Stimulated activated CD4-positive, alpha-beta T cell treated with anti-CD3 and anti-CD28 coated beads, Interleukin-1b, Interleukin-23, amount 100 ng/mL, for 24 hours (primary cell): Measurements from ENCODE around the gene TNNI2.

Experiments
- DNase-seq, 4 experiments: peaks; one replicate each; pipeline ENCODE4 v3.0.0-alpha.2; 2020; ENCODE audit warnings: low read depth in 4 of 4, low spot score in 1 of 4

TNNI2 gene

DNA sequence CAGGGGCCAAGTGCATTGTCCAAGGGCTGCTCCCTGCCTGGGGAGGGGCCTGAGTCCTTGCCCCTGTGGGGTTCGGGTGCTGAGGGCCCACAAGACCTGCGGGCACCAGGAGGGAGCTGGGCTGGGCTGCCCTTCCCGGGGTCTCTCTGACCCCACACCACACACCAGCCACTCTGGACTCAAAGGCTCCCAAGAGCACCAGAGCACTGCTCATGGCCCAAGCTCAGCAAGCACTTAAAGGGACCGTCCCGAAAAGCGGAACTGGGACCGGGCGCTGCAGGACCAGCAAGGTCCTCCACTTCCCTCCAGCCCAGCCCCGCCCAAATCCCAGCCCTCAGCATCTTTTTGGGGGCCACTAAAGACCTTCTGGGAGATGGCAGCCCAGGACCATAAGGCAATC lies 19.4 kb downstream of the TNNI2 start:
- DNase-seq, result no peak

DNA sequence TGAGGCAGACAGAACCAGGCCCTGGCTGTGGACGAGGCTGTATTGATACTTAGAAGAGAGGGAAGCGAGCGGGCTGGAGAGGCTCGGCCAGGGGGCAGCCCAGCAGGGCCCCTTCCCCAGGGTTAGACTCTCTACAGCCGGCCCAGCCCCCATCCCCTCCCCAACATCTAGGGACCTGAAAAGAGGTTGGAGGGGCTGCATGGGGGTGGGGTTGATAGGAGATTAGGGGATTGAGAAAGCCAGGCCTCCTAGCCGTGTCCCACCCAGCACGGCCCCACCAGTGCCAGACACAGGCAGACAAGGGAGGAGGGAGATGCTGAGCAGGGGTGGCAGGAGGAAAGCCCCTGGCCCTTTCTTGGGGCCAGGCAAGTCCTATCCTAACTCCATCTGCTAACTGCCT lies 19.8 kb downstream of the TNNI2 start:
- no peak for DNase-seq

DNA sequence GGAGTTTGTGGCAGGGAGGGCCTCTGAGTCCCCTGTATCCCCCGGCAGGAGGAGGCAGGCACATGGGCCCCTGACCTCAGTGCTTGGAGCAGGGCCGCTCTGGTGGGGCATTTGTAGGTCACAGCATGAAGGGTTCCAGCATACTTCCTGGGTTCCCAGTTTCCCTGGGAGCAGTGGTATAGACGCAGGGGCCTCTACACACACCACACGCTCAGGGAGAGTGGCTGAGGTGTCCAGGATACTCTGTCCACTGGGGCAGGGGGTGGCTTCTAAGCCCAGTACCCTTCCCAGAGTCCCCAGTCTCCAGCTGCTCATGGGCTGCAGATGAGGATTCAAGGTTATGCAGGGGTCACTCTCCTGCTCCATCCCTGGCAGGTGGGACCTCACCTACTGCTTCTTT lies 20.2 kb downstream of the TNNI2 start:
- DNase-seq, result no peak

DNA sequence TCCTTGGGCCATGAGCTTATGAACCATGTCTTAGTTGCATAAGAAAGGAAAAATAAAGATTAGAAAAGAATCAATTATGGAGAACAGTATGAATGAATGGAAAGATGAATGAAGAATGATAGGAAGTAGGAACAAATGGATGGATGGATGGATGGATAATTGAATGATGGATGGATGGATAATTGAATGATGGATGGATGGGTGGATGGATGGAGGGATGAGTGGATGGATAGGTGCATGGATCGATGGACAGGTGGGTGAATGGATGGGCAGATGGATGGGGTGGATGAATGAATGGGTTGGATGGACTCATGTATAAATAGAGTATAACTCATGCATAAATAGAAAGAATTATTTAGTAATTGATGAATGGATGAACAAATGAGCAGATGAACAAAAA lies 21.3 kb downstream of the TNNI2 start:
- DNase-seq, result no peak

DNA sequence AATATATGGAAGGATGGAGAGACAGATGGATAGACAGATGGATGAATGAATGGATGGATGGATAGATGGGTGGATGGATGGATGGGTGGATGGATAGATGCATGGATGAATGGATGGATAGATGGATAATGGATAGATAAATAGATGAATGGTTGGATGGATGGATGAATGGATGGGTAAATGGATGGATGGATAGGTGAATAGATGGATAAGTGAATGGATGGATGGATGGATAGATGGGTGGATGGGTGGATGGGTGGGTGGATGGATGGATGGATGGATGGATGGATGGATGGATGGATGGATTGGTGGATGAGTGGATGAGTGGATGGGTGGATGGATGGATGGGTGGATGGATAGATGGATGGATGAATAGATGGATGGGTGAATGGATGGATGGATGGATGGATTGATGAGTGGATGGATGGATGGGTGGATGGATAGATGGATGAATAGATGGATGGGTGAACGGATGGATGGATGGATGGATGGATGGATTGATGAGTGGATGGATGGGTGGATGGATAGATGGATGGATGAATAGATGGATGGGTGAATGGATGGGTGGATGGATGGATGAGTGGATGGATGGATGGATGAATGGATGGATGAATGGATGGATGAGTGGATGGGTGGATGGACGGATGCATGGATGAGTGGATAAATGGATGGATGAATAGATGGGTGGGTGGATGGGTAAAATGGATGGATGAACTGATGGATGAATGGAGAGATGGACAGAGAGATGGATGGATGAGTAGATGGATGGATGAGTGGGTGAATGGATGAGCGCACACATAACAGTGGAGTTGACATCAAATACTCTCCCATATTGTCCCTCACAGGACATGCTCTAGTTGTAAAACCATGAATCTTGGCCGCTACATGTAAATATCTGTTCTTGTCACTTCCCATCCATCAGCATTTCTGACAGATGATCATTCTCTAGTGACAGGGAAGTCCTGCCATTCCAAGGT lies 22.9 kb downstream of the TNNI2 start:
- DNase-seq, result no peak

DNA sequence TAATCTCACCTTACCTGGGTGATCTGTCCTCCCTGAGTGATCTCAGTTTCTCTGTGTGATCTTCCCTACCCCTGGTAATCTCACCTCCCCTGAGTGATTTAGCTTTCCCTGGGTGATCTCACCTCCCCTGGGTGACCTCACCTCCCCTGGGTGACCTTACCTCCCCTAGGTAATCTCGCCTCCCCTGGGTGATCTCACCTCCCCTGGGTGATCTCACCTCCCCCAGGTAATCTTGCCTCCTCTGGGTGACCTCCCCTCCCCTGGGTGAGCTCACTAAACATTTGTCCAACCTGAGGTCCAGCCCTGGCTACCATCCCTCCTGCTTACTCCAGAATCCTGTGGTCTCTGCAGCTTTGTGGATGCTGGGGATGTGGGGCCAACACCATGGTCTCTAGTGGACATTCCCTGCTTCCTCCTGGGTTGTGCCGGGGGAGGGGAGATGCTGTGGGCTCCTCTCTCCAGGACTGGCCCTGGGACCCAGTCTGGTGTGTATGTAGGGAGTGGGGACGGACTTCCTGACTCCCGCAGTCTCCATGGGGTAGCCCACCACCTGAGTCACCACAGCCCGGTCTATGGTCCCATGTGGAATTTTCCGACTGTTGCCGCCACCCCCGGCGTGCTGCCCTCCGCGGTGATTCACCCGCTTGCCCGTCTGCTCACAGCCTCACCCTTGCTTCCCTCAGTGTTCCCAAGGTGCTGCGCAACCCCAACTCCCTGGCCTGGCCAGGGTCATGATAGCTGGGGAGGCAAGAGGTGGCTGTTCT lies 24.0 kb downstream of the TNNI2 start:
- no peak for DNase-seq

DNA sequence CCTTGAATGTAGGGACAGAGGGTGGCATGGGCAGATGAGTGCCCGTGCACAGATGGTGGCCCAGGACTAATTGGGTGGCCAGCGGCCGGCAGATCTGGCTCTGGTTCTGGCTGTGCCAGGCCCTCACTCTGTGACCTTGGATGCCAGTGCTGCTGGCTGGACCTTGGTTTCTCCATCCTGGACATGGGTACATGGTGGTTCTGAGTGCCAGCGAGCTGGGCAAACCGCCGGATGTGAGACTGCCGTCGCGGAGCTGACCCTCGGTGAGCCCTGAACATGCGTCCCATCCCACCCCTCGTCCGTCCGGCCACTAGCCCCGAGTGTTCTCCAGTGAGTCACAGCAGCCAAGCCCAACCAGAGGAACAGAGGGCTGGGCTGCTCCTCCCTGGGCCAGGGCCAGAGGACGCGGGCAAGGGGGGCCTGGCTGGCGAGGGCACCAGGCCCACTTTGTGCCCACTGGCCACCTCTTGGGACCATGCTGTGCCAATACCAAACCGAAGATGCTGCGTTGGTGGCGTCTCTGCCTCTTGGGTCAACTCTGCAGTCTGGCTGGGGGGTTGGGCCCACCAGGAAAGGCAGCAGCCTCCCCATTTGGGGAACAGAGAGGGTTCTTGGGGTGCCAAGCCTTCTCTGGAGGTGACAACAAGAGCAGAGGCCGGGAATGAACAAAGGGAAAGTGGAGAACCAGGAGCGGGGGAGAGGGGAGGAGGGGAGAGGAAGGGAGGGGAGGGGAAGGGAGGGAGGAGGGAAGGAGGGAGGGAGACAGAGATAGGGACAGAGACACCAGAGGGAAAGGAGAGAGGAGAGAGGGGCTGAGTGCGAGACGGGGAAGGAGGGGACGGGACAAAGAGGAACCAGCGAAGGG lies 24.8 kb downstream of the TNNI2 start:
- DNase-seq, result no peak

DNA sequence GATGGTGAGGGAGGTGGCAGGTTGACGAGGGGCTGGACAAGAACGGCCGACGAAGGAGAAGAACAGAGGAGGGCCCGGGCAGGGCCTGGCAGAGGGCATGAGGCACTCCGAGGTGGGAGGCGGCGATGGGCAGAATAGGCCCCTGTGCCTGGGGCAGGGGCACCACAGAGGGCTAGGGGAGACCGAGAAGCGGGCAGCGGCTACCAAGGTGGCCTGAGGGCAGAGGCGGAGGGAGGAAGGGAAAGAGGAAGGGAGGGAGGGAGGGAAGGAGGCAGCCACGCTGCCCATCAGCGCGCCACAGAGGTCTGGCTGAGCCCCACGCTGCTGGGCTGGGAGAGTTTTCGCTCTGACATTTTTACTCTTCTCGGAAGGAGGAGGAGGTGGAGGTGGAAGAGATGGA lies 25.4 kb downstream of the TNNI2 start:
- DNase-seq, result no peak

DNA sequence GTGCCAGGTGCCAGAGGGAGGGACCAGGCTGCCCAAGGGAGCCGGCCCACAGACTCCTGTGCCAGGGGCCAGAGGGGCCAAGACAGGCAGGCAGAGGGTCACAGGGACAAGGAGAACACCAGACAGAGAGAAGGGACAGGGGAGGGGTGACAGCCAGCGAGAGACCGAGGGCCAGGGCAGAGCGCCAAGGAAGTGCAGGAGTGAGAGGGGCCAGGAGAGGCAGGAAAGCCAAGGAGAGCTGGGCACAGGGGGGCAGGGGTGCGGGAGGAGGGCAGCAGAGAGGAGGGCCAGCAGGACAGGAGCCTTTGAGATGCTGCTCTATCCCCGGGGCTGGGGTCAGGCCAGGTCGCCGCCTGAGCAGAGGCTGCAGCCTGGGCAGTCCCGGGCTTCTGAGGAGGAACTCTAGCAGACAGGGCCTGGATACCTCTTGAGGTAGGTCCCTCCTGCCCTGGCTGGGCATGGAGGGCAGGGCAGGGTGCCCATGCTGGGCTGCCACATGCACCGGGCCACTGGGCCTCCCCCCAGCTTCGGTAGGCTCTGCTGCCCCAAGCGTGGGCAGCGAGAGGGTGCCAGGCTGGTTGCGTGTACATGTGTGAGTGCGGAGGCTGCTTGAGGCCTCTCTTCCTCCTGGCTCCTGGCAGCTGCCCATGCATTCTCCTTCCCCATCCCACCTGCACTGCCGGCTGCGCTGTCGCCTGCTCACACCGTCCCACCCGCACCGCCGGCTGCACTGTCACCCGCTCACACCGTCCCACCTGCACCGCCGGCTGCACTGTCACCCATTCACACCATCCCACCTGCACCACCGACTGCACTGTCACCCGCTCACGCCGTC lies 26.3 kb downstream of the TNNI2 start:
- DNase-seq, result no peak

DNA sequence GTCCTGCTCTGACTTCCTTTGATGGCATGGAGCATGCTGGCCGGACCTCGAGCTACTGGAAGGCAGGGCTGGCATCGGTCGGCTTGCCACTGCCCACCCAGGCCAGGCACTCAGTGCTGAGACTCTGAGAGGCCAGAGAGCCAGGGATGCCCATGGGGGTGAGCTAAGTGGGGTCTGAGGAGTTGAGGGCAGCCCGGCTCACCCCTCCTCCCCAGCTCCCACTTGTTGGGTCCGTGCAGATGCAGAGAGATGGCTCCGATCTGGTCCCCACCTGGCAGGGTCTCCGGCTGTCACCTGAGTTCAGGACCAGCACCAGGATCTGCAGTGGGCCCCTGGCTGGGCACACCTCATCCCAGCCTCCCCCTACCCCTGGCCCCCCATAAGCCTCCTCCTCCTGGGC lies 27.4 kb downstream of the TNNI2 start:
- DNase-seq, result no peak

DNA sequence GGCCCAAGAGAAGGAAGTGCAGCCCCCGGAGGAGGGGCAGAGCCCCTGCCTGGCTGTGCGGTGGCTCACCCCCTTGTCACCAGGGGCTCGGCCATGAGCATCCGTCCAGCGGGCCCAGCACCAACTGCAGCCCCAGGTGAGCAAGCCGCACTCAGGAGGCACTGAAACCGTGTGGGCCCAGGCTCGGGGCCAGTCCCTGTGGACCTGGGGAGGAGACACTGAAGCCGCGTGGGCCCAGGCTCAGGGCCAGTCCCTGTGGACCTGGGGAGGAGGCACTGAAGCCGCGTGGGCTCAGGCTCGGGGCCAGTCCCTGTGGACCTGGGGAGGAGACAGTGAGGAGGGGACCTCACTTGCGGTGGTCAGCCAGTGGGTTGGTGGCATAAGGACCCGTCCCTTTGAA lies 28.0 kb downstream of the TNNI2 start:
- no peak for DNase-seq

DNA sequence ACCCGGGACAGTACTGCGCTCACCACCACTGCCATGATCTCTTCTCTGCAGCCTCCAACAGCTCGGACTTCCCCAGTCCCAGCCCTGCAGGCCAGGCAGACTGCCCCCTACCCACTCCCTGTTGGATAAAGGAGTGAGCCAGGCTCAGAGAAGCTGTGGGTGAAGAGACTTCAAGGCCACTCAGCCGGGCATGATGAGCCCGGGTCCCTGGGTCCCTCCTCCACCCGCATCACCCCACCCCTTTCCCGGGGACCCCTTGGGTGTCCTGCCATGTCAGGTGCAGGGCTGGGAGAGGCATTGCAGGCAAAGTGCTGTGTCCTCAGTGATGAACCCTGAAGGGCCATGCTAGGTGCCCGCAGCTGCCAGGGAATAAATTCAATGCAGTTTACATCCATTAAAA lies 28.6 kb downstream of the TNNI2 start:
- no peak for DNase-seq

DNA sequence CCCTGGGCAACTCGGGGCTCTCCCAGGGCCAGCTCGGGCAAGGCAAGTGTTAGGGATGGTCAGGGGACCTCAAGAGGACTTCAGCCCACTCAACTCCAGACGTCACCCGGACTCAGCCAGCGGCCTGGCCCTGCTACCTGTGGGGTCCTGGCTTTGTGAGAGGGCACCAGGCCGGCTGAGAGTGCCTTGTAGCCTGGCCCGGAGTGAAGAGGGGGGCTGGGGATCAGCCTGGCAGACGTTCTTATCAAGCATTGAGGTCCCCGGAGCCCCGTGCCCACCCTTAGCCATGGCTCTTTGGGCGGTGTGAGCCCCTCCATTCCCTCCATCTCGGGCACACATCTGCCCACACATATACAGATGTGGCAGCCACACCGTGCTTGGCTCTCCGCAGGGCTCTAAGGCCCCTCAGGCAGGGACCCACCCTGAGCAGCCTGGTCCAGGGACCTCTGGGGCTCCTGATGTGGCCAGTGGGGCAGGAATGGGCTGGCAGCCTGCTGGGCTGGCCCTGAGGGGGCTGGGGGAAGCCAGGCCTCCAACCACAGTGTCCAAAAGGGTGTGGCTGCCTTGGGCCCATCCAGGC lies 29.4 kb downstream of the TNNI2 start:
- no peak for DNase-seq

DNA sequence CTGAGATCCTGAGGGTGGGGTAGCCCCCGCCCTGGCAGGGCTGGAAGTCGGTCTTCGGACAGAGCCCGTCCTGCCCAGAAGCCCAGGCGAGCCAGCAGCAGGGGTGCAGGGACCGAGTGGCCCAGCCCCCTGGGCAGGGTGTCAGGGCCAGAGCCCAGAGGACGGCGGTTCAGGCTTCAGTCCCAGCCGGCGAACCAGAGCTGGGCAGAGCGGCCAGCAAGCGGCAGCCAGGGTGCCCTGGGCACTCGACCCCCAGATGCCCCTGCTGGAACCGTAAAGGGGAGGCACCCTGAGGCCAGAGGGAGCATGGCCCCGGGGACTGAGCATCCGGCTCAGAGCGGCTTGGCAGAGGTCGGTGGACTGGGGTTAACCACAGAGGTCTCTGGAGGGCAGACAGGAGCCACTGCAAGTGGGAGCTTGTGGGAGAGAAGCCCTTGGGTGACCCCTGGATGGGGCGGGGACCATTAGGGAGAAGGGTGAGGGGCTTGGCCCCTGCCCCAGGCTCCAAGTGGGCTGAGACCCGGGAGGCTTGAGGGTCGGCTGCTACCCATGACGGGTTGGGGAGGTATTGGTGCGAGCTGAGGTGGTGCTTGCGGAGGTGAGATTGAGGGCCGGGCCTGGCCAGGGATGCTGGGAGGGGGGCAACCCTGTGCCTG lies 30.0 kb downstream of the TNNI2 start:
- DNase-seq, result no peak

DNA sequence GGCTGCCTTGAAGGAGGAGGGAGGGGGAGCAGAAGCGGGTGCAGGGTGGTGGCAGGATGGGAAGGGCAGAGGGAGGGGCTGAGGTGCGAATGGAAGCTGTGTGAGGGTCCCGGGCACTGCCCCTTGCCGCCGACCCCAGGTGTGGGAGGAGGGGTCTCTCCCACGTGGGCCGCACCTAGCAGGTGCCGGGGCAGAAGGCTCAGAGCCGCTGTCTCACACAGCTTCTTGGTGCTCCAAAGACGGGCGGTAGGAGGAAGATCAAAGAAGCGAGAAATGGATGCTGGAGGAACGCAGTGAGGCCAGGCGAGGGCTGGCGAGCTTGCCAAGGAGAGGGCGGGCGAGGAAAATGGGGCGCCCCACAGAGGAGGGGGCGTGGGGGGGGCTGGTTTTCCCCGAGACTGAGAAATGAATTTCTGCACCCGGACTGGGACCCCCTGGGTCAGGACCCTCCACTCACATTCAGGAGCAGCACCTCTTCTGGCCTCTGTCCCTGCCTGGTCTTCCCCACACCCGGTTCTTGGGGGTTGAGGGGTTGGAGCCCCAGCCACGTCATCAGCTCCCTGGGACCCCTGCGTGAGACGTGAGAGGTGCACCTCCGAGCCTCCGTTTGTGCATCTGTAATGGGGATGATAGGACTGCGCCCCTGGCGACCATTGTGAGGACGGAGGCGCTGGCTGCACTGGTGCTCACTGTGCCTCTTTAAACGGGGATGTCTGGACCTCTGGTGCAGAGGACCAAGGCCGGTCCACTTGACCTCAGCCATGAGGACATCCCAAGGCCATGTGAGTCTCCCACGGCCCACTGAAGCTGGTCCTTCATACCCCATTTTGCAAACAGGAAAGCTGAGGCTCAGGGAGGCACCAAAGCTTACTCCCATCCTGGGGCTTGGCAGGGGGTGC lies 30.9 kb downstream of the TNNI2 start:
- no peak for DNase-seq

DNA sequence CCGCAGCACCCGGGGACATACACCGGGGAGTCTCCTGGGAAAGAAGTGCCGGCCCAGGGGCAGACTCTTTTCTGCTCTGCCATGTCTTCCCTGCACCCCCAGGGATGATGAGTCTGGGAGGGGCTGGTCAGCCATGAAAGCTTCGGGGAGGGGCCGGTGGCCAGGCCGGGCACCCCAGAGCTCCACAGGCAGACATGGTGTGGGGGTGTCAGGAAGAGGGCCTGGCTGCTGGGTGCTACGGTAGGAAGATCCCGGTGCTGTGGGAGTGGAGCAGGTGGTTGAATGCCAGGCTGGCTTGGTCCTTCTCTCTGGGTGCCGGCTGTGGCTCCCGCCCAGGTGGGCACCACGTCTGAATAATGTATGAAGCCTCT lies 31.5 kb downstream of the TNNI2 start:
- DNase-seq, result no peak

DNA sequence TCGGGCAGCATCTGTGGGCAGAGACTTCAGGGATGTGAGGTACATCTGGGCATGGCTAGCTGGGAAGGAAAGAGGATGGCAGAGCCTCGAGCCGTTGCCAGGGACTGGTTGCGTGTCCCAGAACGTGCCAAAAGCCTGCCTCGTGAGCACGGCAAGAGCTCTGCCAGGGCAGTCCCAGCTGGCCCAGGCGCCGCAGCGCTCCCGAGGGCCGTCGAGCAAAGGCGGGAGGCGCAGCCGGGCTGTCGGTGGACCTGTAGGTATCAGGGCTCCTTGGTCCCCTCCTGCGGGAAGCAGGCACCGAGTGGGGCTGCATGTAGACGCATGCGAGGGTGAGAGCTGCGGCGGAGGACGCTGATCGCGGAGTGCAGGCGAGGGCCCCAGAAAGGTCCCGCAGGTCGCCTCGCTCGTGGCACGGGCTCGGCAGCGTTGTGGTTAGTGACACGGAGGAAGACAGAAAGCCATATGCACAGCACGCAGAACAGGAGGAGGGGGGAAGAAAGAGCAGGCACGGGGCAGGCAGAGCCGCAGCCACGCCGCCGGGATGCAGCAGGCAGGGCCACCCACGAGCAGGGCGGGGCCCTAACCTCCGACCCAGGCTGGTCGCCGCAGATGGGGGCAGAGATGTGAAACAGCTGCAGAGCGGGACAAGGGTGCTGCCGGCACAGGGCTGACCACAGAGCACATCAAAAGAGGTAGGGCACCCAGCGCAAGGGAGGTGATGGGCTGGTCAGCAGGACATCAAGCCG lies 32.1 kb downstream of the TNNI2 start:
- DNase-seq, result no peak

DNA sequence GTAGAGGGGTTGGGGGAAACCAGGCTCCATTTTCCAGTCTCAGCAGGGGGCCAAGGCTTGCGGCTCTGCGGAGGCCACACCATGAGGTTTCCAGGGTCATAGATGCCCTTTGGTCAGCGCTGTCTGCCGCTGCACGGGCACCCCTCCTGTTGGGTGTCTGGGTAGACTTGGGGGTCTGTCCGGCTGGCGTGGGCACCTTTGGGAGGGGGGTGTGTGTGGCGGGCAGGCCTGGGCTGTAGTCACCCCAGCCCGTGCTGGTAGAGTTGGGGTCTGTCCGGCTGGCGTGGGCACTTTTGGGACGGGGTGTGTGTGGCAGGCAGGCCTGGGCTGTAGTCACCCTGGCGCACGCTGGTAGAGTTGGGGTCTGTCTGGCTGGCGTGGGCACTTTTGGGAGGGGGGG lies 32.8 kb downstream of the TNNI2 start:
- DNase-seq, result no peak
